Stimulated activated CD4-positive, alpha-beta T cell treated with anti-CD3 and anti-CD28 coated beads, TNF-alpha, amount 100 ng/mL, for 4 hours (primary cell): ENCODE measurements around the gene CD300LF.

Experiments
- DNase-seq, 3 experiments: peaks; one replicate each; pipeline ENCODE4 v3.0.0-alpha.2; 2020; ENCODE audit warnings: low read depth in 3 of 3

The CD300LF gene

DNA sequence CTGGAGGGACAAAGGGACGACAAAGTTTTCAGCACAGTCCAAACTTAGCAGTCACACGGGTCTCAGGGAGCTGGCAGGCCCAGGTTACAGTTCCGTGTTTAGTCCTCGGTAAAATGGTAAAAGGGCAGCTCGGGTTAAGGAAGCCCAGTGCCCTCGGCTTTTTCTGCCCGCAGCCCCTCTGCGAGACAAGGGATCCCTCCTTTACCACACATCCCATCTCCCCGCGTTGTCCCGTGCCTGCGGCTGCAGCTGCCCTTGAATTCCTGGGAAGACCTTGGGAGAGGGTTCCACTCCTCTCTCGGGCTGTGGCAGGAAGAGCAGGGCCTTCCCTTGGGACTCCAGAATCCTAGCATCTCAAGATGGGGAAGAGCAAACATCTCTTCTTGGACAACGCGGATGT, 17.1 kb upstream of the CD300LF start:
- no peak for DNase-seq

DNA sequence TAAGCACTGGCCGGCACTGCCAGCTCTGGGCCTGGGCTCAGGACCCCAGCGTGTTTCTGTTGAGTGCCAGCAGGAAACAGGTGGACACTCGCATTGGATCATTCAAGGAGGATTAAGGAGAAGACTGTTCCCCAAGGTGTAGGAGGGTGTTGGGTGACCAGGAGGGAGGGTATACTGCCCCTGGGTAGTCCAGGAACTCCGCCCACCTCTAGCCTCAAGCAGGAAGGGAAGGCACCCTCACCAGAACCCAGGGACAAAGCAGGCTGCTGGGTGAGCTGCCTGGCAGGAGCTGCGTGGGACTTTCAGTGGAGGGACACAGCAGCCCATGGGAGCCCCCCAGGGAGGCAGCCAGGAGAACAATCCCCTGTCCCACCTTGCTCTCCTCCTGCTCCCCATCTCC, 16.6 kb upstream of the CD300LF start:
- DNase-seq, result no peak

DNA sequence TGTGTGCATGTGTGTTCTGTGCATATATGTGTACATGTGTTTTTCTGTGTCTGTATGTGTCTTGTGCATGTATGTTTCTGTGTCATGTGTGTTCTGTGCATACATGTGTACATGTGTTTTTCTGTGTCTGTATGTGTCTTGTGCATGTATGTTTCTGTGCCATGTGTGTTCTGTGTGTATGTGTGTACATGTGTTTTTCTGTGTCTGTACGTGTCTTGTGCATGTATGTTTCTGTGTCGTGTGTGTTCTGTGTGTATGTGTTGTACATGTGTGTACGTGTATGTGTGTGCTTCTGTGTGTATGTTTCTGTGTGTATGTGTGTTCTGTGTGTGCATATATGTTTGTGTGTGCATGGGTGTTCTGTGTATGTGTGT, 16.0 kb upstream of the CD300LF start:
- DNase-seq, result no peak

DNA sequence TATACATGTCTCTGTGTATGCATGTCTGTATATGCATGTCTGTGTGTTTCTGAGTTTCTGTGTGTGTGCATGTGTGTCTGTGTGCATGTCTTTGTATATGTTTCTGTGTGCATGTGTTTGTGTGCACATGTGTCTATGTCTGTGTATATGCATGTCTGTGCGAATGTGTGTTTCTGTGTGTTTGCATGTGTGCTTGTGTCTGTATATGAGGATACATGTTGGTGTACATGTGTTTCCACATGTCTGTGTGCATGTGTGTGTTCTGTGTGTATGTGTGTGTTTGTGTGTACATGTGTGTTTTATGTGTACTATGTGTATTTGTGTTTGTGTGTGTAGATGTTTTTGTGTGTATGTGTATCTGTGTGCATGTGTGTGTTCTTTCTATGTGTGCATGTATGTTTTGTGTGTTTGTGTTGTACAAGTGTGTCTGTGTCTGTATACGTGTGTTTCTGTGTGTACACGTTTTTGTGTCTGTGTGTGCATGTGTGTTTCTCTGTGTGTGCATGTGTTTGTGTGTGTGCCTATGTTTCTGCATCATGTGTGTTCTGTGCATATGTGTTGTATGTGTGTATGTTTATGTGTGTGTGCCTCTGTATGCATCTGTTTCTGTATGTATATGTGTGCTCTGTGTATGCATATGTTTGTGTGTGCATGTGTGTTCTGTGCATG, 15.4 kb upstream of the CD300LF start:
- DNase-seq, result no peak

DNA sequence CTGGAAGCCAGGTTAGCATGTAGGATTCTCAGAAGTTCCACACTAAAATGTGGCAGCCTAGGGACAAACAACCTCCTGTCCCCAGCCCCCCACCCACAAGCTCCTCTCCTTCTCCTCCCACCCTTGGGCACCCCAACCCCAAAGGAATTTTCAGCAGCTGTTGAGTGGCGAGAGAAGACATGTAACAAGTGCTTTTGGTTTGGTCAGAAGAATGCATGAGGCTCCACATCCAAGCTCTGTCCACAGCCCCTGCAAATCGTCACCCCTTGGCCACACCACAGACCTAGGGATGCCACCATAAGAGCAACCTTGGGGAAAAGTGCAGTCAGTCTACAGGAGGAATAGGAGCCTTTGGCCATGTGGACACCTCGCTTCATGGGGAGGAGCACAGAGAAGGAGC, 12.4 kb upstream of the CD300LF start:
- no peak for DNase-seq

DNA sequence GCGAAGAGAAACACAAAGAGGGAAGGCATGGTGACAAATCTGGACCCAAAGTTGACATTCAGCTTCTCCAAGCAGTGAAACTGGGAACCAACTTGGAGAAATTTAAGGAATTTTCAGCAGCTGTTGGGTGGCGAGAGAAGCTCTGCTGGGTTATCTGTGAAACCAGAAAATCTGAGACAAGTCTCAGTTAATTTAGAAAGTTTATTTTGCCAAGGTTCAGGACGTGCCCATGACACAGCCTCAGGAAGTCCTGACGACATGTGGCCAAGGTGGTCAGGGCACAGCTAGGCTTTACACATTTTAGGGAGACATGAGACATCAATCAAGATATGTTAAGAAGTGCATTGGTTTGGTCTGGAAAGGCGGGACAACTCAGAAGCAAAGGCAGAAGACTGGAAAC, 11.2 kb upstream of the CD300LF start:
- no peak for DNase-seq

DNA sequence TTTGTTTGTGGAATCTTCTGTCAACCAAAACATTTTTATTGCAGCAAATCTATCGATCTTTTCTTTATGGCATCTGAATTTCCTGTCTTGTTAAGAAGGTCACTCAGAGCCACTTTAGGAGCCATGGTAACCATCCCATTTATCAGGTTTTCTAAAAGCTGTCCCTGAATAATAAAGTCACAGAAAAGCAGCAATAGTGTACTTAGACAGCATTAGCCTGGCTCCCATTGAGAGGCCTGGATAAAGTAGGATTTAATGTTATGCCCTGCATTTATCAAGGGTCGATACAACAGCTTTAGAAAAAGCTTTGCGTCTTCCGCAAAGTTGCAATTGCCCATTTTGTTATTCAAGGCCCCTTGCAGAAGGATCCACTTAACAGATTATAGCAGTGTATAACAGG, 10.1 kb upstream of the CD300LF start:
- no peak for DNase-seq

DNA sequence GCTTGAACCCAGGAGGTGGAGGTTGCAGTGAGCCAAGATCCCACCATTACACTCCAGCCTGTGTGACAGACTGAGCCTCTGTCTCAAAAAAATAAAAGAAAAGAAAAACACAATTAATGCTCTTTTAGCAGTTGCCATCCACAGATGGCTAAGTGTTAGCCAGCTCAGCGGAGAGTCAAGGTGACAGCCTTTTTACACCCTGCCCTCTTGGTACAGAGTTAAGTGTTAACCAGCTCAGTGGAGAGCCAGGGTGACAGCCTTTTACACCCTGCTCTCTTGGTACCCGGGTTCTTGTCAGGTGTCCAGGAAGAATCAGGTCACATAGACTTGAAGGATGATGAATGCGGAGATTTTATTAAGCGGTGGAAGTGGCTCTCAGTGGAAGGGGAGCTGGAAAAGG, 7.8 kb upstream of the CD300LF start:
- DNase-seq, result no peak

DNA sequence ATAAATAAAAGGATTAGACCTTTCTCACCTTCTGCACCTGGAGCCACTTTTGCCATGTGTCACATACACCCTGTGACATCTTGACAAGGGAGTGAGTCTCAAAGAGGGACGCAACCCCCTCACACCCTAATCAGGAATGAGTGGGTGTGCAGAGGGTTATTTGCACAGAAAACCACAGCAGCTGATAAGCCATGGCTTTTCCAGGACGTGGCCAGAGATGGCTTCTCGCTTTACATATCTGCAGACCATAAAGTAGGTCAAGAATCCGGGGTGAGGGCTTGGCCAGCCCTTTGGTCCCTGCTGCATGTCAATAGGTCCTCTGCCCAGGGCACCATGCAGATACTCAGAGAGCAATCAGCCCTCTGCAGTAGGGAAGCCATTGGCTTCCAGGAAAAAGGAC, 2.4 kb upstream of the CD300LF start:
- no peak for DNase-seq

DNA sequence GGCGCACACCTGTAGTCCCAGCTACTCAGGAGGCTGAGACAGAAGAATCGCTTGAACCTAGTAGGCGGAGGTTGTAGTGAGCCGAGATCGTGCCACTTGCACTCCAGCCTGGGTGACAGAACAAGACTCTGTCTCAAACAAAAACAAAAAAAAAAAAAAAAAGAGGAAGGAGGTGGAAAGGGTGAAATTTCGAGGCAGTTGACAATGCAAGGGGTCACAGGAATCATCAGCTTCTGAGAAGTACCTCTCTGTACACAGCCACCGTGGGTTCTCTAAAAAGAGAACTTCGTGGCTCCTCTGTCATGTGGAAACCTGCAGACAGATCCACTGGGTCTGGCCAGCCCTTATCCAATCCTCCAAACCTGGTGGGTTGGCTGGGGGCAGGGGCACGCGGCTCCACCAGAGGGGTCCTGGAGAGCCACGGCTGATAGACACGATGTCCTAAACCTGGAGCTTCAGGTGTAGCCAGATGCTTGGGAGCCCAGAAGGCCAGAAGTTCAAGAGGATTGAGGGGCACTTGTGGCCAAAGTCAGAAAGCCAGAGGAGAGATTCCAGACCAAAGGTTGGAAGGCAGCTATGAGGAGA, 540 bp upstream of the CD300LF start:
- DNase-seq, result no peak

DNA sequence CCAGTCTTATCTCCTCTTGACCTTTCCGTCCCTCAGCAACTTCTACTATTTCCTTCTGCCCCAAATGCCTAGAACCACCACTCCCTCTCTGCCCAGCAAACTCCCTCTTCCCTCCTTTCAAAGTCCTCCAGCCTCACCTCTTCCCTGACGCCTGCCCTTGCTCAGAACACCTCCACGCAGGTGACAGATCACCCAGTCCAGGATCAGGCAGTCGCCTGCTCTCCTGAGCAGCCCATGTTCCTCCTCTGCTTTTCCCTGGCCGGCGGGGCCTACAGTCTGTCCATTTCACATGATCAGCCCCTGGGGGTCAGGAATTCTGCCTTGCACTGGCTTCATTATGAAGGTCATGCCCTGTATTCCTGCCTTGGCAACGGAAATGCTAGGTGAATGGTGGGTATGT, 422 bp downstream of the CD300LF start:
- DNase-seq, result no peak

DNA sequence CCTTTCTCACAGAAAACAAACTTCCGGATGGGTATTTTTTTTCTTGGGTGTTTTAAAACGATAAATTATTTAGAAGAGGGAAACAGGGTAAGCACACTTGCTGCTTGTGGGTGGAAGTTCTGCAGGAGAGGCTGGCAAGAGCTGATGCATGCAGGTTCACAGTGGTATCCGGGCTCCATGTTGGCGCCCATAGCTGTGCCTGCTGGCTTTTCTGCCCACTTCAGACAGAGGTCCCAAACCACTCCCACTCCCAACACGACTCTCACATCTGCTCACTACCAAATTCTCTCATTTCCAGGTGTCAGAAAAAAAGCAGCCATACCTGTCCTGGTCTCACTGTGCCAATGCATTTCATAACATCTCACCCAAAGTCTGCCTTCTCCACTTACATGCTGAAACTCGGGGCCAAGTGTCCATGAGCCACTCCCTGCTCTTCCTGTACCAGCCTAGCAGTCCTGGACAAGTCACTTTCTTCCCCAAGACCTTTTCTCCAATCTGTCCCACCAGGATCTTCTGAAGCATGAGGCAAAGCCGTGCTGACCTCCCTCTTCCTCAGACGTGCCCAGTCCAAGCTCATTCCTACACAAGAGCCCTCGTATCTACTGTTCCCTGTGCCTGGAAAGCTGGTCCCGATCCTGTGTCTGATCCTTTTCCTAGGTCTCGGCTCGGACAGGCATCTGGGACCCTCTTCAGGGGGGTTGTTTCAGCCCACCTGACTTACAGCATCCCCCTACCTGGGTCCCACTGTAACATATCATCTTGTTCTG, 1.5 kb downstream of the CD300LF start:
- DNase-seq, result no peak

DNA sequence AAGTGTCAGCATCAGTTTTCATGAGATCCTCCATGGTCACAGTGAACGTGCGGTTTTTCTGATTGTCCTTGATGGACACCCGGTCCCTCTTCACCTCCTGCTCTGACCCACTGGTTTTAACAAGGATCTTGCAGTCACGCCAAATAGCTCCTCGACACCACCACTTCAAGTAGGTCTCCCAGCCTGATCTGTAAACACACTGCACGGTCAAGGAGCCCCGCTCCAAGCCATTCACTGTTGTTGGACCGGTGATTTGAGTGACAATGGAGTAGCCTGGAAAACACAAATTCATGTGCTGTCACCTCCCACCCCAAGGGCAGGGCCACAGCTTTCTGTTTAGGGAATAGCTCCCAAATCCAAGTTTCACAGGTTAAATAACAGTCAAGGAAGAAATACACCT, 8.2 kb downstream of the CD300LF start:
- no peak for DNase-seq

DNA sequence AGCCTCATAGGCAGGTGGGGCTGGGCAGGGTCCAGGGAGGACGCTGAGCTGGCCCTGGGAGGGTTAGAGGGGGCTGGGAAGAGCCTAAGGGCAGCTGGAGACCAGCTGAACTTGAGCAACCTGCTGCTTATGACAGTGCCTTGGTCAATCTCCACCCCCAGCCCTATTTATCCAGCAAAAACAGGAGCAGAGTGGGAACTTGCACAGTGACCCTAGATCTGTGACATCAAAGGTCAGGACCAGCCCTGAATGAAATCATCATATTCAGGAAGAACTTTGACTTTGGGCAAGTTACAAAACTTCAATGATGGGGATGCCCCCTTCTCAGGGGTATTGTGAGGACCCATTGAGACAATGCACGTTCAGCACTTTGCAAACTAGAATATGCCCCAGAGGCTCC, 9.4 kb downstream of the CD300LF start:
- DNase-seq, result no peak

DNA sequence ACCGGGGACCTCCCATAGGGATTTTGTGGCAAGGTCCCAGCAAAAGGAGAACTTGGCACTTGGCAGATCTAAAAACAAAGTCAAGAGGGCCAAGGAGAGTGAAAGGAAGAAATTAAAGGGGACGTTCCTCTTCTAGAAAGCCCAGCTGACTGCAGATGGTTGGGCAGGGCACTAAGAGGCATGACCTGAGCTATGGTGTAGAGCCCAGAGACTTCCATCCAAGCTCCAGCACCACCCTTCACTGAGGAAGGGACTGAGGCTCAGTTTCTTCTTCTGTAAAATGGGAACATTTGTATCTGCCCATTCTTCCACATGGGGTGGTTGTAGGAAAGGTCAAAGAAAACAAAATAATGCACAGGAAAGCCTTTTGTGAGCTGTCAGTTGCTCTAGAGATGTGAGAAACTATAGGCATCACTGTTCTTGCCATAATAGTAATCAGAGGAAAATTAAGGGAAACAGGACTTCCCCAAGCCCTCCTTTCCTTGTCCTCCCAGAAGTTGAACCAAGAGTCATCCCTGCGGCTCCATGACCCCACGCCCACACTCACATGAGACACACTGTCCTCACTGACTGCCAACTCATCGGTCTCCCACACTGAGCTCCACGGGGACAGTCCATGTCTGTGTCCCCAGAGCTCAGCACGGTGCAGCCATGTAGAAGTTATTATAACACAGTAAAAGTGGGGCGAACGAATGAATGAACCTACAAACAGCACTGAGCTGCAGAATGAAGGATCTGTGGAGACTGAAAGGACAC, 10.4 kb downstream of the CD300LF start:
- DNase-seq, result no peak

DNA sequence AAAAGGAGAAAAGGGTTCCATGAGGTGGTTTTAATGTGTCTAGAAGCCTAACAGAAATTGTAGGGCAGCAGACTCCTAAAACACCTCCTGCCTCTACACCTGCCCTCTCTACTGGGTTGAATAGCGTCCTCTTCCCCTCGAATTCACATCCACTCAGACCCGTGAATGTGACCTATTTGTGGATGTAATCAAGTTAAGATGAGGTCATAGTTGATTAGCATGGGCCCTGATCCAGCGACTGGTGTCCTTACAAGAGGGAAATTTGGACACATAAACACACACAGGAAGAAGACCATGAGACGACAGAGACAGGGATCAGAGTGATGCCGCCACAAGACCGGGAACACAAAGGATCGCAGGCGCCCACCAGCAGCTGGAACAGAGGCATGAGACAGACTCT, 13.5 kb downstream of the CD300LF start:
- DNase-seq, result no peak

DNA sequence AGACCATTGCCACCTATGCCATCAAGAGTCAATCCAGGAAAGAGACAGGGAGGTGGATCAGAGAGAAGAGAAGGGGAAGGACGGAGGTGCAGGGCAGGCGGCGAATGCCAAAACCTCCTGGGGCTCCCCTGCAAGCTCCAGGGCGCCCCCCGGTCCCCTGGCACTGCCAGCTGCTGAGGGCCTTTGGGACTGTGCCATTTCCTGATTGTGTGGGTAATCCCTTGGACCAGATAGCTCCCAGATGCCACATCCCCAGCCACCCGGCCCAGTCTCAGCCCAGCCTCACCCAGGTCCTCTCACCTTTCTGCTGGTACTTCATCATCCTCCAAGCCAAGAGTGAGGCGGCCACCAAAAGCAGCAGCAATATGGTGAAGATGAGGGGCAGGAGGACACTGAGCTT, 14.7 kb downstream of the CD300LF start:
- DNase-seq, result no peak

DNA sequence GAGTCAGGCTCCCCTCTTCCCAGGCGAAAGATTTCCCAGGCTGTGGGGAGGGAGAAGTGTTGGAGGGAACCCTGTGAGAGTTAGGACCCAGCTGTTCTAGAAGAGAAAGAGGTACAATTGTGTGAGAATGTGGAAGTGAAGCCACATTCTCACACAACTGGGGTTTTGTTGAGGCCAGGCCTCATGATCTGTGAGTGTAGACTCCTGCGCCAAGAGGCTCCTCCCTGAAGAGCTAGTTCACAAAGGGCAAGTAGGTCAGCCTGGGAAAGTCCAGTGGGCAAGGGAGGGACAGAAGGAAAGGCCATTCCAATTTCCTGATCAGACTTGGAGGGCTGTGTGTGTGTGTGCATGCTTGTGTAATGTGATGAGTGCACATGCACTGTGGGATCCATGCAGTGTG, 15.2 kb downstream of the CD300LF start:
- no peak for DNase-seq

DNA sequence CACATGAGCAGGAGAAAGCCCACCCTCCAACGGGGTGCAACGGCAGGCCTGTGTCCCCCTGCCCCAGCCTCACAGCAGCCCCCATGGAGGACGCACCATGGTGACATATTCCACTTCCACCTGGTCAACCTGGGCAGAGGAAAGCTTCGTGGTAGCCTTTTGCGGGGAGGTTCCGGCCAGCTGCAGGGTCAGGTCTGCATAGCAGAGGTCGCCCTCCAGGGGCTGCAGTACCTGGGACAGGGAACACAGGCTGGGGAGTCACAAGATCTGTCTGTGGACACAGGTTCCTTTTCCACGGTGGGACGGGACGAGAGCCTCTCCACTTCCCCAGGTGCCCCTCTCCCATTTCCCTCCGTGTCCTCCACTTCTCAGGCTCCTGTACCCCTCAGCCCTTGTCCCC, 17.1 kb downstream of the CD300LF start:
- no peak for DNase-seq

DNA sequence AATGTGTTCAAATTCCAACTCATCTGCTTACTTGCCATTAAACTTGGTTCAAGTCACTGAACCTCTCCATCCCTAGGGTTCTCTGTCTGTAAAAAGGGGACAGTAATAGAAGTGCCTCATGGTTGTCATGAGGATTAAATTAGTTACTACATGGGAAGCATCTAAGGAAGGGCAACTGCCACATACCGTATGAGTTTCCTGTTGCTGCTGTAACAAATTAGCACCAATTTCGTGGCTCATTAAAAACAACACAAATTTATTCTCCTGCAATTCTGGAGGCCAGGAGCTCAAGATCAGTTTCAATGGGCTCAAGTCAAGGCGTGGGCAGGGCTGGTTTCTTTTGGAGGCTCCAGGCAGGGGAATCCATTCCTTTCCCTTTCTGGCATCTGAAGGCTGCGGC, 18.6 kb downstream of the CD300LF start:
- DNase-seq, result no peak

DNA sequence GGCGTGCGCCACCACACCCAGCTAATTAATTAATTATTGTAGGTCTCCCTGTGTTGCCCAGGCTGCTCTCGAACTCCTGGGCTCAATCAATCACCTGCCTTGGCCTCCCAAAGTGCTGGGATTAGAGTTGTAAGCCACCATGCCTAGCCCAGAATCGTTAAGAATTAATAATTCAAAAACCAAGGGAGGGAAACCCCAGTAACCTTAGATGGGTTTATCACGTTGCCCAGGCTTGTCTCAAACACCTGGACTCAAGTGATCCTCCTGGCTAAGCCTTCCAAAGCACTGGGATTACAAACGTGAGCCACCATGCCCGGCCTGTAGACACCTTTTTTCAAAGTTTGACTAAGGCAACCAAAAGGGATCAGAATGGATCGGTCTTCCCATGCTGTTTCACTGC, 21.6 kb downstream of the CD300LF start:
- DNase-seq, result no peak

DNA sequence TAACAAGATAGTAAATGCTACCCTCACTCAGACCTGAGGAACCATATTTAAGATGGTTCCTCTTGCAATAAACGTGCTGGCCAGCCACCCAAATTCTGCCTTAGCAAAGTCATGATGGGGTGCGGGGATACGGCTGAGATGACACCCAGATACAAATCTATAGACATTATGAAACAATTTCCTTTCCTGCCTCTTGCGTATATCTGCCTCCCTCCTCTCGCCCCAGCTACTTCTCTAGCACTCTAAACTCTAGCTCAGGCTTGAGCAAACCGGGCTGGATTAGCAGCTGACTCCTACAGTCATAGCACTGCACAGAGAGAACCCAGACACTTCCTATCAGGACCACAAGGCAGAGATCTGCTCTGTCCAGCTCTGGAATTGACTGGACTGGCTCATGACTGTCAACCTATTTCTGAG, 22.3 kb downstream of the CD300LF start:
- no peak for DNase-seq

DNA sequence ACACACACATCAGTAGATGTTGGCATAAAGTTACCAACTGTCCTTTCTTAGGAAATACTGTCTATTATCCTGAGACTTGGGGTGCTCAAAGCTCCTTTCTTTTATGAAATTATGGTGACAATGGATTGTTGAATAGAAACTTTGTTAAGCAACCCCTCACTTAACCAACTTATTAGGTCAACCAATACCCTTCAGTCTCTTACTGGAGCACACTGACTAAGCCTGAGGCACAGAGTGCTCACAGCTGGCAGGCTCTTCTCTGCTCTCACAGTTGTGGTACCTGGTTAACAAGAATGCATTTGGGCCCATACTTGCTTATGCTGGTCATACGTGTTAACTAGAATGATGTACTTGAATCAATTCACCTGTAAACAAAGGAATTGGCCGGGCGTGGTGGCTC, 24.8 kb downstream of the CD300LF start:
- DNase-seq, result no peak
